OCI-LY7 (cell line): ENCODE measurements around the gene RBMS1. TPM values are rescaled to one million over a fixed set of nuclear protein-coding genes. Genes with fewer than 3 reads are reported as not detected.

Experiments
- BruUV-seq: library from RNA; stranded (reverse); fragments of 400-500 nt; replicated peaks from 2 replicates; lab custom pipeline; 2021; lab: Mats Ljungman, UMichigan
- CTCF ChIA-PET: fragments of 300-600 bp; sonication (Branson Sonifier 250); formaldehyde crosslinking; loops from one replicate; lab custom pipeline; 2022; ENCODE audit warnings: antibody characterized with exemption; ENCODE audit not compliant: unreplicated experiment; lab: Charles Lee
- POLR2A ChIA-PET: fragments of 300-600 bp; sonication (Branson Sonifier 250); formaldehyde crosslinking; loops from one replicate; lab custom pipeline; 2022; ENCODE audit warnings: antibody characterized with exemption; lab: Charles Lee
- DNase-seq: peaks from one replicate; pipeline ENCODE4 v3.0.0-alpha.2; 2015; ENCODE audit warnings: low spot score
- H2AFZ ChIP-seq: fragments of 200-600 bp; sonication (generic), shearing (Covaris generic); 2 replicates; pipeline ENCODE4 v1.6.1; 2014; ENCODE audit warnings: mild to moderate bottlenecking, antibody characterized with exemption, low read length, moderate library complexity
- H3K27ac ChIP-seq: fragments of 200-600 bp; sonication (generic); 2 replicates; pipeline ENCODE4 v1.5.1; 2014; ENCODE audit warnings: mixed run types, low read depth, mild to moderate bottlenecking, moderate library complexity, low read length, inconsistent platforms; ENCODE audit not compliant: poor library complexity, severe bottlenecking
- H3K36me3 ChIP-seq: fragments of 200-600 bp; sonication (generic); 2 replicates; pipeline ENCODE4 v1.6.1; 2014; ENCODE audit warnings: mild to moderate bottlenecking, antibody characterized with exemption, low read length, moderate library complexity, mixed read lengths; ENCODE audit not compliant: insufficient read depth
- H3K4me1 ChIP-seq: fragments of 200-600 bp; sonication (generic); 2 replicates; pipeline ENCODE4 v1.5.1; 2014; ENCODE audit warnings: mild to moderate bottlenecking, low read length; ENCODE audit not compliant: insufficient read depth, poor library complexity, severe bottlenecking
- H3K4me2 ChIP-seq: fragments of 200-600 bp; sonication (generic); 2 replicates; pipeline ENCODE4 v1.6.1; 2014; ENCODE audit warnings: mild to moderate bottlenecking, low read length
- H3K4me3 ChIP-seq: fragments of 200-600 bp; sonication (generic); 2 replicates; pipeline ENCODE4 v1.5.1; 2014; ENCODE audit warnings: mild to moderate bottlenecking, low read depth, low read length; ENCODE audit not compliant: poor library complexity, severe bottlenecking
- H3K79me2 ChIP-seq: fragments of 200-600 bp; sonication (generic); 2 replicates; pipeline ENCODE4 v1.6.1; 2016; ENCODE audit warnings: low read depth, mild to moderate bottlenecking, low read length, moderate library complexity, mixed read lengths; ENCODE audit not compliant: insufficient read depth
- H3K9me2 ChIP-seq: fragments of 200-600 bp; sonication (generic); 2 replicates; pipeline ENCODE4 v1.6.1; 2016; ENCODE audit warnings: mild to moderate bottlenecking, low read length, mixed read lengths; ENCODE audit not compliant: insufficient read depth
- H3K9me3 ChIP-seq: fragments of 200-600 bp; sonication (generic); 2 replicates; pipeline ENCODE4 v1.6.1; 2014; ENCODE audit warnings: mild to moderate bottlenecking, mixed run types, low read length, mixed read lengths
- H4K20me1 ChIP-seq: fragments of 200-600 bp; sonication (generic); 2 replicates; pipeline ENCODE4 v1.6.1; 2014; ENCODE audit warnings: mild to moderate bottlenecking, antibody characterized with exemption, low read length, moderate library complexity, mixed read lengths; ENCODE audit not compliant: insufficient read depth
- EZH2phosphoT487 ChIP-seq: fragments of 200-600 bp; sonication (generic); IDR thresholded peaks from 2 replicates; pipeline ENCODE4 v1.6.1; 2018; ENCODE audit warnings: low read depth, borderline replicate concordance, mild to moderate bottlenecking, mixed run types, antibody characterized with exemption, low read length, moderate library complexity, mixed read lengths
- intact Hi-C: fragments of 100-400 bp; cut with micrococcal nuclease; formaldehyde crosslinking; loops from one replicate; pipeline ENCODE4 v1.10.0; 2022; ENCODE audit not compliant: unreplicated experiment
- total RNA-seq, 2 experiments: library from RNA; depleted of rRNA in 1 of 2; stranded (reverse); fragments of >200 nt in 1 of 2; shearing (Covaris generic) in 1 of 2; gene quantifications; 2 replicates each; pipeline ENCODE4 v1.2.3, GENCODE V29; 2014 to 2022
- TF ChIP-seq, protein P1 (sequence below): fragments of 200-600 bp; sonication (generic); conservative IDR thresholded peaks from 2 replicates; pipeline ENCODE4 v1.5.1; 2014; ENCODE audit warnings: mild to moderate bottlenecking, antibody characterized with exemption, low read length, moderate library complexity, mixed read lengths

RBMS1 gene
- total RNA-seq, 2 experiments from 2014 or later: 29.5 to 35.7 TPM

DNA sequence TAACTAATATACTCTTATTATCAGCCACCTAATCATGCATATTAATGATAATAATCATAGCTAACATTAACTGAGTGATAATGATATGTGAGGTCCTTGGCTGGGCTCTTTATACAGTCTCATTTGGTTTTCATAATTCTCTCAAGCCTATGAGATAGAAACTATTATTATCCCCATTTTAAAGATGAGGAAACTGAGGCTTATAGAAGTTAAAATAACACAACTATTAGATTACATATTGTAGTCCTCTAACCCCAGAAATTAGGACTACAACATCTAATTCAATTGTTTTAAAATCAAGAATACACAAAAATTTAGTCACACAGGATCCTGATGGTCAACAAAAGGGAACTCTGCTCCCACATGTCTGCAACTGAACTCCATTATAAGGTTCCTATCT is 209.9 kb downstream of the RBMS1 start:
- Histone ChIP-seq H3K9me2 (no peaks in the 10 kb centered on the region), H3K36me3 (peaks cover 15% of the 10 kb centered on the region), H3K4me3 (no peak overlapping the region), H3K27ac (no peak overlapping the region), H3K79me2 (no peaks in the 10 kb centered on the region), H3K4me2 (no peak overlapping the region), H4K20me1 (no peaks in the 10 kb centered on the region), H2AFZ (no peak overlapping the region), H3K9me3 (no peaks in the 10 kb centered on the region), H3K4me1 (no peaks in the 10 kb centered on the region)
- intact Hi-C loops: no loop called here
- TF ChIP-seq EZH2phosphoT487: no peak
- TF ChIP-seq, protein P1, sequence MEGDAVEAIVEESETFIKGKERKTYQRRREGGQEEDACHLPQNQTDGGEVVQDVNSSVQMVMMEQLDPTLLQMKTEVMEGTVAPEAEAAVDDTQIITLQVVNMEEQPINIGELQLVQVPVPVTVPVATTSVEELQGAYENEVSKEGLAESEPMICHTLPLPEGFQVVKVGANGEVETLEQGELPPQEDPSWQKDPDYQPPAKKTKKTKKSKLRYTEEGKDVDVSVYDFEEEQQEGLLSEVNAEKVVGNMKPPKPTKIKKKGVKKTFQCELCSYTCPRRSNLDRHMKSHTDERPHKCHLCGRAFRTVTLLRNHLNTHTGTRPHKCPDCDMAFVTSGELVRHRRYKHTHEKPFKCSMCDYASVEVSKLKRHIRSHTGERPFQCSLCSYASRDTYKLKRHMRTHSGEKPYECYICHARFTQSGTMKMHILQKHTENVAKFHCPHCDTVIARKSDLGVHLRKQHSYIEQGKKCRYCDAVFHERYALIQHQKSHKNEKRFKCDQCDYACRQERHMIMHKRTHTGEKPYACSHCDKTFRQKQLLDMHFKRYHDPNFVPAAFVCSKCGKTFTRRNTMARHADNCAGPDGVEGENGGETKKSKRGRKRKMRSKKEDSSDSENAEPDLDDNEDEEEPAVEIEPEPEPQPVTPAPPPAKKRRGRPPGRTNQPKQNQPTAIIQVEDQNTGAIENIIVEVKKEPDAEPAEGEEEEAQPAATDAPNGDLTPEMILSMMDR: no peak
- no TSS peak for BruUV-seq
- CTCF ChIA-PET: no interaction called here
- POLR2A ChIA-PET: interaction anchor here (0.7 kb wide), 1 partner anchor 471 kb away, joined by 3 read pairs; no protein-coding TSS in a partner anchor
- DNase-seq: no peak

DNA sequence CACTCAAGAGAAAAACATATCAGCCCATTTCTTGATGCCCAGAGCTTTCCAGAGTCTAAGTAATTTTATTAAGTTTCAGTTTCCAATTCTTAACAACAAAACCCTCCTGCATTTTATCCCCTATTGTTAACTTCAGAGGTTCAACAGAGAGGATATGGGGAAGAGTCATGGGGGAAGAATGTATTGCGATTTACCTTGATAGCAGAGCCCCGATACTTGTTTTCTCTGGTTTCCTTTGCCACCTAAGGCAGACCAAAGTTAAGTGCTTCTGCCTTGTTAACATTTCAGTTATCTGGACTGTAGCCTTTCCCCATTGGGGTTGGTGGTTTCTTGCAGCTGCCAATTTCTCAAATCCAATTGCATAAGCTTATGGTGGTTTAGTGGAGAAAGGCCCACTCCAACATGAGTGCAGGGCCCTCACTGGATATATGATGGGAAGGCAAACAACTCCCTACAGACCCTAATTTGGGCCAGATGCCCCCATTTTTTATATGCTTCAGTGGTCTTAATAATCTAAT is 211.5 kb downstream of the RBMS1 start:
- Histone ChIP-seq H3K4me2 (no peak overlapping the region), H3K27ac (no peak overlapping the region), H2AFZ (no peak overlapping the region), H3K9me3 (no peaks in the 10 kb centered on the region), H3K79me2 (no peaks in the 10 kb centered on the region), H3K36me3 (peaks cover 26% of the 10 kb centered on the region), H3K4me3 (no peak overlapping the region), H3K4me1 (no peaks in the 10 kb centered on the region), H4K20me1 (no peaks in the 10 kb centered on the region), H3K9me2 (no peaks in the 10 kb centered on the region)
- ChIA-PET POLR2A (interaction anchor here (0.9 kb wide), 3 partner anchors 9 to 22 kb away, joined by 3 to 4 read pairs (median 3); no protein-coding TSS in a partner anchor), CTCF (no interaction called here)
- BruUV-seq: no TSS peak
- no peak for TF ChIP-seq EZH2phosphoT487
- TF ChIP-seq, protein P1: no peak
- no peak for DNase-seq
- intact Hi-C loops: no loop called here

DNA sequence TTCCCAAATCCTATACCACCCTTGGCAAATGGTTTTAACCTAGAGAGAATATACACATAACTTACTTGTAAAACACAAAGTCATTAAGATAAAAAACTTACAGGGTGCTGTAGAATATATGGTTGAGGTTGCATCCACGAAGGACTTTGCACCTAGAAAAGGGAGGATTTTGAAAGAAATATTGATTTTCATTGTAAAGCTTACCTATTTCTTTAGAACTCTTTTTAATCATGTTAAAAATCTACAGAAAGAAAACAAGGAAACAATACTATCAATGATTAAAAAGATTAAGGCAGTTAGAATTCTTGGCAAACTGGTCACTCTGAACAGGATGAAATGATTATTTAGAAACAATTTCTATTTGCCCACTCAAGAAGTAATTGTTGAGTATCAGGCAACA is 212.4 kb downstream of the RBMS1 start:
- H3K4me2 ChIP-seq: no peak overlapping the region
- H3K27ac ChIP-seq: no peak overlapping the region
- no peaks in the 10 kb centered on the region for H3K9me3 ChIP-seq
- ChIA-PET CTCF (no interaction called here), POLR2A (interaction anchor here (0.5 to 1.1 kb wide), 4 partner anchors 10 to 1613 kb away, joined by 3 to 4 read pairs (median 3); no protein-coding TSS in a partner anchor)
- DNase-seq: no peak
- H3K9me2 ChIP-seq: no peaks in the 10 kb centered on the region
- H2AFZ ChIP-seq: no peak overlapping the region
- TF ChIP-seq, protein P1: no peak
- TF ChIP-seq EZH2phosphoT487: no peak
- no peaks in the 10 kb centered on the region for H3K79me2 ChIP-seq
- H4K20me1 ChIP-seq: no peaks in the 10 kb centered on the region
- no peaks in the 10 kb centered on the region for H3K4me1 ChIP-seq
- intact Hi-C loops: no loop called here
- peaks cover 23% of the 10 kb centered on the region for H3K36me3 ChIP-seq
- no TSS peak for BruUV-seq
- H3K4me3 ChIP-seq: no peak overlapping the region
